Retinal pigment epithelial cell (primary cell): Measurements from ENCODE around the gene SELENOF.
"Not testable (repeated sequence)": the region's sequence is repeated elsewhere in the genome, so short reads cannot be mapped to it uniquely, and the experiment has no call there.

Source experiments
- DNase-seq: peaks from one replicate; pipeline ENCODE4 v3.0.0-alpha.2; 2010; ENCODE audit warnings: low read depth
- H3K4me3 ChIP-seq: 2 replicates; pipeline ENCODE4 v1.5.1; 2011; ENCODE audit warnings: mild to moderate bottlenecking, low read length, control low read depth, moderate library complexity
- TF ChIP-seq, protein P1 (sequence below): conservative IDR thresholded peaks from 2 replicates; pipeline ENCODE4 v1.5.1; 2011; ENCODE audit warnings: low read depth, low read length, control low read depth, inconsistent platforms

Gene SELENOF

DNA sequence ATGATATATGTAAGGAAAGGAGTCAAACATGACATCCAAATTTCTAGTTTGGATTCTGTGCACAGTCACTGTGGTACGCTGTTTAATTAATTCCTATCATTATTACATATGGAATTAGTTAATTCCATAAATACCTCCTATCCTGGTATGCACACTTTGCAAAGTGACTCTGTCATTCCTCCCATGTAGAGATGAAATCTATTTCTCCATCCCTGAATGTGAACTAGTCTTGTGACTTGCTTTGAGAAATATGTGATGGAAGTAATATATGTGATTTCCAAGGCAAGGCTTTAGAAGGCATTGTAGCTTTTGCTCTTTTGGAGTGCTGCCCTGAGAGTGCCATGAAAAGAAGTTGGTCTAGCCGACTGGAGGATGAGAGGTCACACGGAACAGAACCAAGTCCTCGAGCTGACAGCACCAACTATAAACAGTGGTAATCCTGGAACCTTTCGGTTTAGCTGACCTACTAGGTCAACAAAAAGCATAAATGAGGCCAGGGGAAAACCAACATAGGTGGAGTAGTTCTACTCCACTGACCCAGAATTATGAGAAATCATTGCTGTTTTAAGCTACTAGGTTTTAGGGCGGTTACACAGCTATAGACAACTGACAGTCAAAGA, 1.5 kb downstream of the SELENOF start:
- no peak for DNase-seq
- H3K4me3 ChIP-seq = peak overlapping the region; percentile 88
- TF ChIP-seq, protein P1, sequence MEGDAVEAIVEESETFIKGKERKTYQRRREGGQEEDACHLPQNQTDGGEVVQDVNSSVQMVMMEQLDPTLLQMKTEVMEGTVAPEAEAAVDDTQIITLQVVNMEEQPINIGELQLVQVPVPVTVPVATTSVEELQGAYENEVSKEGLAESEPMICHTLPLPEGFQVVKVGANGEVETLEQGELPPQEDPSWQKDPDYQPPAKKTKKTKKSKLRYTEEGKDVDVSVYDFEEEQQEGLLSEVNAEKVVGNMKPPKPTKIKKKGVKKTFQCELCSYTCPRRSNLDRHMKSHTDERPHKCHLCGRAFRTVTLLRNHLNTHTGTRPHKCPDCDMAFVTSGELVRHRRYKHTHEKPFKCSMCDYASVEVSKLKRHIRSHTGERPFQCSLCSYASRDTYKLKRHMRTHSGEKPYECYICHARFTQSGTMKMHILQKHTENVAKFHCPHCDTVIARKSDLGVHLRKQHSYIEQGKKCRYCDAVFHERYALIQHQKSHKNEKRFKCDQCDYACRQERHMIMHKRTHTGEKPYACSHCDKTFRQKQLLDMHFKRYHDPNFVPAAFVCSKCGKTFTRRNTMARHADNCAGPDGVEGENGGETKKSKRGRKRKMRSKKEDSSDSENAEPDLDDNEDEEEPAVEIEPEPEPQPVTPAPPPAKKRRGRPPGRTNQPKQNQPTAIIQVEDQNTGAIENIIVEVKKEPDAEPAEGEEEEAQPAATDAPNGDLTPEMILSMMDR = no peak

DNA sequence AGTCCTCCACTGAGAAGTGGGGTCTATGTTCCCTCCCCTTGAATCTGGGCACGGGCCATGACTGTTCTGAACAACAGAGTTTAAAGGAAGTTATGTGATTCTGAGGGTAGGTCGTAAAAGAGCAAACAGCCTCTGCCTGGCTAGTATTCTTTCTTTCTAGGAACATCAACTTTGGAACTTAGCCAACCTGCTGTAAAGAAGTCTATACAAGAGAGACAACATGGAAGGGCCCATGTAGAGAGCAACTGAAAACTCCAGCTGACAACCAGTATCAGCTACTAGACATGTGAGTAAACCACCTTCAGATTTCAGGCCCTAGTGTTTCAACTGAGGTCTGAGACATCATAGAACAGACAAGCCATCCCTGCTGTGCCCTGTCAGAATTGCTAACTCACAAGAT, 7.5 kb downstream of the SELENOF start:
- TF ChIP-seq, protein P1 = no peak
- DNase-seq = no peak
- H3K4me3 ChIP-seq = no peak overlapping the region

DNA sequence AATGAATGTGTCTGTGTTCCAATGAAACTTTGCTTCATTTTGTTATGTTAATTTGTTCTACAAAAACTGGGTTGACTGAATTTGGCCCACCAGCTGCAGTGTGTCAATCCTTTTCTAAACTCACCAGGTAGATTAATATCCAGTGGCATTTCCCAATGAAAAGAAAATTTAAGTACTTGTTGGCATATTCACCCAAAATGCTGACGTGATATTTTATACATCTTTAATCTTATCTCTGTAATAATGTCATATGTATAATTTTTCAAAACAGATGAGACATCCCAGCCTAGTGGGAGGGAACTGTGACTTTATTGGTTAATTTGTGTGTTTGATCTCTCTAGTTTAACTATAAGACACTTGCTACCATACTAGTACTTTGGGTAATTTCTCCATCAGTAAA, 8.1 kb downstream of the SELENOF start:
- H3K4me3 ChIP-seq = no peak overlapping the region
- DNase-seq = no peak
- TF ChIP-seq, protein P1 = no peak

DNA sequence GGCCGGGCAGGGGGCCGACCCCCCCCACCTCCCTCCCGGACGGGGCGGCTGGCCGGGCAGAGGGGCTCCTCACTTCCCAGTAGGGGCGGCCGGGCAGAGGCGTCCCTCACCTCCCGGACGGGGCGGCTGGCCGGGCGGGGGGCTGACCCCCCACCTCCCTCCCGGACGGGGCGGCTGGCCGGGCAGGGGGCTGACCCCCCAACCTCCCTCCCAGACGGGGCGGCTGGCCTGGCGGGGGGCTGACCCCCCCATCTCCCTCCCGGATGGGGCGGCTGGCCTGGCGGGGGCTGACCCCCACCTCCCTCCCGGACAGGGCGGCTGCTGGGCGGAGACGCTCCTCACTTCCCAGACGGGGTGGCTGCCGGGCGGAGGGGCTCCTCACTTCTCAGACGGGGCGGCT, 14.5 kb downstream of the SELENOF start:
- DNase-seq, H3K4me3 ChIP-seq: not testable (repeated sequence)

DNA sequence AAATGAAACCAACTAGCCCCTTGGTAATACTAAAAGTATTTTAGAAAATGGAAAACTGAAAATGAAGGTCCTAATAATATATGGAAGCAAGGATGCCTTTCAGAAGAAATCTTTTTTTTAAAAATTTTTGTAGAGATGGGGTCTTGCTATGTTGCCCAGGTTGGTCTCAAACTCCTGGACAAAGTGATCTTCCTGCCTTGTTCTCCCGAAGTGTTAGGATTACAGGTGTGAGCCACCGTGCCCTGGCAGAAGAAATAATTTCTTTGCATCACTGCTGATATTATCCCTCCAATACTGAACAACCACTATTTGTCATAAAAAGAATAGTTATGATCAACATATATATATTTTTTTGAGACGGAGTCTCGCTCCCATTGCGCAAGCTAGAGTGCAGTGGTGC, 25.6 kb downstream of the SELENOF start:
- TF ChIP-seq, protein P1 = no peak
- DNase-seq = no peak
- H3K4me3 ChIP-seq = no peak overlapping the region

DNA sequence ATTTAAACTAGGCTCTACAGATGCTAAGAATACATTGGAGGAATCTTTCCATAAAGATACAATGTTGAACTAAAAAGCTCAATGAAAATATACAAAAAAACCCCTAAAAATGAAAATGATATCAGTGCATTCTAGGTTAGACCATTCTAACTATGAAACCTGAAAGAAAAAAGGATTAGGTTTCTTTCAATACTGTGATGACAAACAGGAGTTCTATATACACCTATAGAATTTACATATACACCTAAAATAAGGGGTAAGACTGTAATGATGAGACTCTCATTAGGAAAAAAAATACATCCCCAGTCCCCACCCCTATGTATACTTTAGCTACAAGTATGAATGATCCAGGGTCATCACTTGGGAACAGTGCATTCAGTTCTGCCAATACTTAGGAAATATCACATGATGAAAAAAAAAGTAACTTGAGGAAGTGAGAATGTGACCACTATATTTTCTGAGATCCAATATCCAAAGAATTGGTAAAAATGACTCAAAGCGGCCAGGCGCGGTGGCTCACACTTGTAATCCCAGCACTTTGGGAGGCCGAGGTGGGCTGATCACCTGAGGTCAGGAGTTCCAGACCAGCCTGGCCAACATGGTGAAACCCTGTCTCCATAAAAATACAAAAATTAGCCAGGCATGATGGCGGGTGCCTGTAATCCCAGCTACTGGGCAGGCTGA, 26.3 kb downstream of the SELENOF start:
- TF ChIP-seq, protein P1 = no peak
- no peak overlapping the region for H3K4me3 ChIP-seq
- no peak for DNase-seq

DNA sequence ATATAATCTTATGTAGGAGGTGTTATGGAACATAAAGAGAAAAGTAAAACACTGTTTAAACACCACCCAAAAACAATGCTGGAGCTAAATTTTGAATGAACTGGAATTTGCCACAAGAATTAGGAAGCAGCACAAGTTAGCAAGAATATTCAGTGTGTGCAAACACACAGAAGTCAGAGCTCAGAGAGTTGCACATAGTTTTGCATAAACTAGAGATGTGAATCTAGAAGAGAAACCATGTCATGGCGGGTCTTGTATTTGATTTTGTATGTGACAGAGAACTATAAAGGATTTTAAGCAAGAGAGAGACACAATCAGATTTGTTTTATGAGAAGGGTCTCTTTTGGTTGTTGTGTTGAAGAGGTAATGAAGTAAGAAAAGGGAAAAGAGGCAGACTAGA, 38.2 kb downstream of the SELENOF start:
- TF ChIP-seq, protein P1 = no peak
- DNase-seq = no peak
- no peak overlapping the region for H3K4me3 ChIP-seq
